ENCODE measurements around the gene ZDHHC18.

- no peak for TF ChIP-seq CTCF (IDR thresholded peaks at IDR 0.05; ENCODE audit: low read depth, low read length)
- no peak for TF ChIP-seq EZH2phosphoT487 (IDR thresholded peaks at IDR 0.05; ENCODE audit: low read depth)
Measured at GRCh38 chr1:26877326-26877725, 50.8 kb downstream of the ZDHHC18 start.

All from OCI-LY3 (cell line).